Liver (tissue), 9 donors: ENCODE measurements around the gene CPSF4. TPM values are rescaled to one million over a fixed set of nuclear protein-coding genes. Genes with fewer than 3 reads are reported as not detected.

Experiments
- DNase-seq: peaks from one replicate; pipeline ENCODE4 v3.0.0-alpha.2; 2017; ENCODE audit warnings: low spot score
- H3K27ac ChIP-seq, 2 donors: one replicate each; pipeline ENCODE4 v1.7.0; 2013; ENCODE audit warnings: inconsistent platforms in 2 of 2, low read length in 2 of 2, control low read depth in 1 of 2, low read depth in 1 of 2, mild to moderate bottlenecking in 1 of 2
- H3K27me3 ChIP-seq, 4 donors: one replicate each; pipeline versions ENCODE4 v1.6.1 to v1.7.0; 2013; ENCODE audit warnings: low read length in 3 of 4, inconsistent platforms in 1 of 4, mild to moderate bottlenecking in 1 of 4, moderate library complexity in 1 of 4; ENCODE audit not compliant: control insufficient read depth in 4 of 4, insufficient read depth in 4 of 4
- H3K36me3 ChIP-seq, 4 donors: one replicate each; pipeline versions ENCODE4 v1.6.1 to v1.7.0; 2013; ENCODE audit warnings: low read length in 3 of 4, mild to moderate bottlenecking in 3 of 4, low read depth in 1 of 4, moderate library complexity in 1 of 4; ENCODE audit not compliant: control insufficient read depth in 4 of 4, insufficient read depth in 3 of 4
- H3K4me1 ChIP-seq, 4 donors: one replicate each; pipeline versions ENCODE4 v1.6.1 to v1.7.0; 2013; ENCODE audit warnings: low read length in 3 of 4, mild to moderate bottlenecking in 3 of 4, moderate library complexity in 1 of 4; ENCODE audit not compliant: control insufficient read depth in 4 of 4, insufficient read depth in 4 of 4
- H3K4me3 ChIP-seq, 3 donors: one replicate each; pipeline versions ENCODE4 v1.6.1 to v1.7.0; 2013; ENCODE audit warnings: low read length in 3 of 3, control low read depth in 1 of 3, low read depth in 1 of 3, mild to moderate bottlenecking in 1 of 3
- H3K9ac ChIP-seq, 2 donors: one replicate each; pipeline ENCODE4 v1.7.0; 2013; ENCODE audit warnings: low read length in 2 of 2, mild to moderate bottlenecking in 2 of 2, moderate library complexity in 2 of 2, control low read depth in 1 of 2, low read depth in 1 of 2
- H3K9me3 ChIP-seq, 4 donors: one replicate each; pipeline versions ENCODE4 v1.6.1 to v1.7.0; 2013; ENCODE audit warnings: low read length in 3 of 4; ENCODE audit not compliant: control insufficient read depth in 4 of 4
- EGR1 ChIP-seq, 2 donors: IDR thresholded peaks; 2 replicates each; pipeline ENCODE4 v1.6.1; 2016 to 2018; ENCODE audit warnings: antibody characterized with exemption in 2 of 2, low read depth in 2 of 2
- FOXA1 ChIP-seq: IDR thresholded peaks from 2 replicates; pipeline ENCODE4 v1.6.1; 2016; ENCODE audit warnings: antibody characterized with exemption
- FOXA2 ChIP-seq: IDR thresholded peaks from 2 replicates; pipeline ENCODE4 v1.6.1; 2016; ENCODE audit warnings: antibody characterized with exemption
- GABPA ChIP-seq, 2 donors: IDR thresholded peaks in 1 of 2; conservative IDR thresholded peaks in 1 of 2; 2 replicates each; pipeline ENCODE4 v1.6.1; 2016; ENCODE audit warnings: antibody characterized with exemption in 2 of 2, mild to moderate bottlenecking in 1 of 2, moderate library complexity in 1 of 2
- HNF4A ChIP-seq, 2 donors: conservative IDR thresholded peaks; 2 replicates each; pipeline ENCODE4 v1.6.1; 2016; ENCODE audit warnings: antibody characterized with exemption in 2 of 2, mild to moderate bottlenecking in 2 of 2
- HNF4G ChIP-seq: IDR thresholded peaks from 2 replicates; pipeline ENCODE4 v1.6.1; 2016; ENCODE audit warnings: antibody characterized with exemption
- JUND ChIP-seq, 2 donors: IDR thresholded peaks; 2 replicates each; pipeline ENCODE4 v1.6.1; 2016; ENCODE audit warnings: antibody characterized with exemption in 2 of 2
- NR2F2 ChIP-seq: IDR thresholded peaks from 2 replicates; pipeline ENCODE4 v1.6.1; 2016; ENCODE audit warnings: antibody characterized with exemption
- RAD21 ChIP-seq, 2 donors: IDR thresholded peaks; 2 replicates each; pipeline ENCODE4 v1.6.1; 2016; ENCODE audit warnings: antibody characterized with exemption in 2 of 2, mild to moderate bottlenecking in 2 of 2
- SP1 ChIP-seq: IDR thresholded peaks from 2 replicates; pipeline ENCODE4 v1.6.1; 2018; ENCODE audit warnings: antibody characterized with exemption, mild to moderate bottlenecking
- YY1 ChIP-seq: IDR thresholded peaks from 2 replicates; pipeline ENCODE4 v1.6.1; 2016; ENCODE audit warnings: antibody characterized with exemption, mild to moderate bottlenecking
- WGBS: extraction: QIAGEN DNeasy Blood & Tissue Kit; methylation state at CpG from one replicate; pipeline ENCODE4 v1.1.7; 2013; 5-methylcytosine and 5-hydroxymethylcytosine counted together
- polyA plus RNA-seq, 2 donors: library from polyadenylated mRNA; stranded (reverse) in 1 of 2; unstranded in 1 of 2; fragments of 200-250 nt in 1 of 2; fragments of >200 nt in 1 of 2; fragmentation: Nextera tagmentation in 1 of 2; extraction: Ambion mirVana in 1 of 2; gene quantifications; one replicate each; pipeline versions ENCODE4 v1.2.1 to v1.2.3, GENCODE V29; 2013 to 2015
- total RNA-seq, 2 donors: library from RNA; depleted of rRNA; stranded (reverse); fragments of >200 nt; gene quantifications; one replicate each; pipeline ENCODE4 v1.2.3, GENCODE V29; 2014
- TF ChIP-seq, protein P1 (sequence below): IDR thresholded peaks from 2 replicates; pipeline ENCODE4 v1.6.1; 2016; ENCODE audit warnings: antibody characterized with exemption
- TF ChIP-seq, protein P2 (sequence below): fragments of 150-350 bp; IDR thresholded peaks from 2 replicates; pipeline ENCODE4 v1.5.1; 2017; ENCODE audit warnings: improper control_type of control experiment, low read depth, low read length; ENCODE audit not compliant: missing input control
- TF ChIP-seq, protein P3 (sequence below): IDR thresholded peaks from 2 replicates; pipeline ENCODE4 v1.6.1; 2016; ENCODE audit warnings: antibody characterized with exemption, mild to moderate bottlenecking
- TF ChIP-seq, protein P4 (sequence below): IDR thresholded peaks from 2 replicates; pipeline ENCODE4 v1.6.1; 2016; ENCODE audit warnings: antibody characterized with exemption
- donor health status: healthy.
- donor health status: healthy.
- donor health status: healthy.
- donor health status: healthy.
- donor health status: healthy.

CPSF4 gene
- total and polyA plus RNA-seq, 4 donors: 7.1 to 15.3 (median 10.5) TPM

DNA sequence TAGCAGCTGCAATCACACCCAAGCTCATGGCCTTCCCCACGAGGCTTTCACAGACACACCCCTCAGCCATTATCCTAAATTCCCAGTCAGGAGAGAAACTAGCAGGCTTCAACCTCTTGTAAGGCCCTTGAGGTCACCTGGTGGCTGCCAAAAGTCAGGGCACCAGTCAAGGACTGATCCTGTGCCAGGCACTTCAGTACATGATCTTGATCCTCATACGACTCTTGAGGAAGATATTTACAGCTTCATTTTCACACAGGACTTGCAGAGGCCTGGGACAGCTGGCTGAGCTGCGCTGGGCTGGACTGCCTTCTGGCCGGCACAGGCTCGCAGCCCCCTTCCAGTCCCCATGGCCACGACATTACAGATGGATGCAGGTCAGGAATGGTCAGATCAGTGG lies 39.1 kb upstream of the CPSF4 start:
- no peak overlapping the region for H3K27ac ChIP-seq
- H3K9me3 ChIP-seq: no peaks in the 10 kb centered on the region
- no peak overlapping the region for H3K9ac ChIP-seq
- TF ChIP-seq, protein P1, sequence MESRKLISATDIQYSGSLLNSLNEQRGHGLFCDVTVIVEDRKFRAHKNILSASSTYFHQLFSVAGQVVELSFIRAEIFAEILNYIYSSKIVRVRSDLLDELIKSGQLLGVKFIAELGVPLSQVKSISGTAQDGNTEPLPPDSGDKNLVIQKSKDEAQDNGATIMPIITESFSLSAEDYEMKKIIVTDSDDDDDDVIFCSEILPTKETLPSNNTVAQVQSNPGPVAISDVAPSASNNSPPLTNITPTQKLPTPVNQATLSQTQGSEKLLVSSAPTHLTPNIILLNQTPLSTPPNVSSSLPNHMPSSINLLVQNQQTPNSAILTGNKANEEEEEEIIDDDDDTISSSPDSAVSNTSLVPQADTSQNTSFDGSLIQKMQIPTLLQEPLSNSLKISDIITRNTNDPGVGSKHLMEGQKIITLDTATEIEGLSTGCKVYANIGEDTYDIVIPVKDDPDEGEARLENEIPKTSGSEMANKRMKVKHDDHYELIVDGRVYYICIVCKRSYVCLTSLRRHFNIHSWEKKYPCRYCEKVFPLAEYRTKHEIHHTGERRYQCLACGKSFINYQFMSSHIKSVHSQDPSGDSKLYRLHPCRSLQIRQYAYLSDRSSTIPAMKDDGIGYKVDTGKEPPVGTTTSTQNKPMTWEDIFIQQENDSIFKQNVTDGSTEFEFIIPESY: no peak
- TF ChIP-seq GABPA (IDR thresholded peaks at IDR 0.05 in 1 of 2, conservative IDR thresholded peaks at IDR 0.05 in 1 of 2) (no peak), HNF4A (conservative IDR thresholded peaks at IDR 0.05) (no peak), HNF4G (no peak), NR2F2 (no peak), JUND (IDR thresholded peaks at IDR 0.05) (no peak), FOXA1 (no peak), FOXA2 (no peak)
- TF ChIP-seq, protein P2, sequence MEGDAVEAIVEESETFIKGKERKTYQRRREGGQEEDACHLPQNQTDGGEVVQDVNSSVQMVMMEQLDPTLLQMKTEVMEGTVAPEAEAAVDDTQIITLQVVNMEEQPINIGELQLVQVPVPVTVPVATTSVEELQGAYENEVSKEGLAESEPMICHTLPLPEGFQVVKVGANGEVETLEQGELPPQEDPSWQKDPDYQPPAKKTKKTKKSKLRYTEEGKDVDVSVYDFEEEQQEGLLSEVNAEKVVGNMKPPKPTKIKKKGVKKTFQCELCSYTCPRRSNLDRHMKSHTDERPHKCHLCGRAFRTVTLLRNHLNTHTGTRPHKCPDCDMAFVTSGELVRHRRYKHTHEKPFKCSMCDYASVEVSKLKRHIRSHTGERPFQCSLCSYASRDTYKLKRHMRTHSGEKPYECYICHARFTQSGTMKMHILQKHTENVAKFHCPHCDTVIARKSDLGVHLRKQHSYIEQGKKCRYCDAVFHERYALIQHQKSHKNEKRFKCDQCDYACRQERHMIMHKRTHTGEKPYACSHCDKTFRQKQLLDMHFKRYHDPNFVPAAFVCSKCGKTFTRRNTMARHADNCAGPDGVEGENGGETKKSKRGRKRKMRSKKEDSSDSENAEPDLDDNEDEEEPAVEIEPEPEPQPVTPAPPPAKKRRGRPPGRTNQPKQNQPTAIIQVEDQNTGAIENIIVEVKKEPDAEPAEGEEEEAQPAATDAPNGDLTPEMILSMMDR: no peak
- TF ChIP-seq, protein P3, sequence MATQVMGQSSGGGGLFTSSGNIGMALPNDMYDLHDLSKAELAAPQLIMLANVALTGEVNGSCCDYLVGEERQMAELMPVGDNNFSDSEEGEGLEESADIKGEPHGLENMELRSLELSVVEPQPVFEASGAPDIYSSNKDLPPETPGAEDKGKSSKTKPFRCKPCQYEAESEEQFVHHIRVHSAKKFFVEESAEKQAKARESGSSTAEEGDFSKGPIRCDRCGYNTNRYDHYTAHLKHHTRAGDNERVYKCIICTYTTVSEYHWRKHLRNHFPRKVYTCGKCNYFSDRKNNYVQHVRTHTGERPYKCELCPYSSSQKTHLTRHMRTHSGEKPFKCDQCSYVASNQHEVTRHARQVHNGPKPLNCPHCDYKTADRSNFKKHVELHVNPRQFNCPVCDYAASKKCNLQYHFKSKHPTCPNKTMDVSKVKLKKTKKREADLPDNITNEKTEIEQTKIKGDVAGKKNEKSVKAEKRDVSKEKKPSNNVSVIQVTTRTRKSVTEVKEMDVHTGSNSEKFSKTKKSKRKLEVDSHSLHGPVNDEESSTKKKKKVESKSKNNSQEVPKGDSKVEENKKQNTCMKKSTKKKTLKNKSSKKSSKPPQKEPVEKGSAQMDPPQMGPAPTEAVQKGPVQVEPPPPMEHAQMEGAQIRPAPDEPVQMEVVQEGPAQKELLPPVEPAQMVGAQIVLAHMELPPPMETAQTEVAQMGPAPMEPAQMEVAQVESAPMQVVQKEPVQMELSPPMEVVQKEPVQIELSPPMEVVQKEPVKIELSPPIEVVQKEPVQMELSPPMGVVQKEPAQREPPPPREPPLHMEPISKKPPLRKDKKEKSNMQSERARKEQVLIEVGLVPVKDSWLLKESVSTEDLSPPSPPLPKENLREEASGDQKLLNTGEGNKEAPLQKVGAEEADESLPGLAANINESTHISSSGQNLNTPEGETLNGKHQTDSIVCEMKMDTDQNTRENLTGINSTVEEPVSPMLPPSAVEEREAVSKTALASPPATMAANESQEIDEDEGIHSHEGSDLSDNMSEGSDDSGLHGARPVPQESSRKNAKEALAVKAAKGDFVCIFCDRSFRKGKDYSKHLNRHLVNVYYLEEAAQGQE: no peak
- TF ChIP-seq, protein P4, sequence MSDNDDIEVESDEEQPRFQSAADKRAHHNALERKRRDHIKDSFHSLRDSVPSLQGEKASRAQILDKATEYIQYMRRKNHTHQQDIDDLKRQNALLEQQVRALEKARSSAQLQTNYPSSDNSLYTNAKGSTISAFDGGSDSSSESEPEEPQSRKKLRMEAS: no peak
- WGBS: 88% methylated on average over 6 of the region's 6 CpGs
- peaks cover 6 to 72% (median 26%) of the 10 kb centered on the region in 4 donors for H3K36me3 ChIP-seq
- no peak for DNase-seq
- H3K4me1 ChIP-seq: peaks cover 0 to 9% (median 8%) of the 10 kb centered on the region in 4 donors
- H3K27me3 ChIP-seq: no peaks in the 10 kb centered on the region
- no peak overlapping the region for H3K4me3 ChIP-seq

DNA sequence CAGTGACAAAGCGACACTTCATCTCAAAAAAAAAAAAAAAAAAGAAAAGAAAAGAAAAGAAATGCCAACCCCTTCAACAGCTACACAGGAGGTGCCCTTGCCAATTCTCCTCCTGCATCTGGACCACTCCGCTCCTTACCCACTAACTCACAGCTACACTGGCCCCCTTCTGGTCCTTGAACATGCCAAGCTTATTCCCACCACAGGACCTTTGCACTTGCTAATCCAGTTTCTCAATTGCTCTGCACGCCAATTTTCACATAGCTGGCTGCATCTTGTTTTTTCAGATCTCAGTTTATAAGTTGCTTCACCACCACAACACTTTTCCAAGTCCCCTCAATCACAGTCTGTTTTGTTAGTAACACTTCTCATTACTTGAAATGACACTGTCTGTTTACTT lies 35.9 kb upstream of the CPSF4 start:
- 97% methylated on average over 3 of the region's 3 CpGs for WGBS
- TF ChIP-seq SP1: no peak
- no peak for TF ChIP-seq EGR1 (IDR thresholded peaks at IDR 0.05; ENCODE audit: low read depth in 2 of 2)
- TF ChIP-seq, protein P4: no peak
- no peak for TF ChIP-seq RAD21 (IDR thresholded peaks at IDR 0.05)
- TF ChIP-seq YY1: no peak
- TF ChIP-seq, protein P1: no peak
- Histone ChIP-seq H3K27me3 (no peaks in the 10 kb centered on the region), H3K36me3 (peaks cover 4 to 59% (median 21%) of the 10 kb centered on the region in 4 donors), H3K9ac (no peak overlapping the region), H3K4me1 (peaks cover 3 to 17% (median 16%) of the 10 kb centered on the region in 4 donors), H3K27ac (no peak overlapping the region), H3K4me3 (no peak overlapping the region), H3K9me3 (no peaks in the 10 kb centered on the region)
- no peak for DNase-seq
